GM19463 (cell line): ENCODE results near the gene PTPRA.
"Not testable (repeated sequence)": the region's sequence is repeated elsewhere in the genome, so short reads cannot be mapped to it uniquely, and the experiment has no call there.

Experiments
- ATAC-seq: cut with Tn5 transposase; IDR thresholded peaks from one replicate; pipeline ENCODE4 v1.9.1; 2021; ENCODE audit warnings: mild to moderate bottlenecking, moderate library complexity; ENCODE audit not compliant: unreplicated experiment

Gene PTPRA

GRCh38 chr20:2888224-2888955 lies 15.1 kb downstream of the PTPRA start:
- ATAC-seq = no peak

GRCh38 chr20:2889209-2889608 lies 15.9 kb downstream of the PTPRA start:
- no peak for ATAC-seq

- no peak for ATAC-seq
Observed at GRCh38 chr20:2889797-2890196, 16.5 kb downstream of the PTPRA start.

GRCh38 chr20:2890742-2891141 lies 17.5 kb downstream of the PTPRA start:
- ATAC-seq = no peak

- ATAC-seq = no peak
Observed at GRCh38 chr20:2891343-2891742, 18.1 kb downstream of the PTPRA start.

- no peak for ATAC-seq
Observed at GRCh38 chr20:2892376-2892775, 19.1 kb downstream of the PTPRA start.

- ATAC-seq = no peak
Observed at GRCh38 chr20:2894221-2894620, 20.9 kb downstream of the PTPRA start.

GRCh38 chr20:2895154-2895553 lies 21.9 kb downstream of the PTPRA start:
- ATAC-seq = not testable (repeated sequence)

- ATAC-seq = no peak
Observed at GRCh38 chr20:2899243-2899642, 26.0 kb downstream of the PTPRA start.

- no peak for ATAC-seq
Observed at GRCh38 chr20:2900845-2901592, 27.7 kb downstream of the PTPRA start.

- ATAC-seq = no peak
Observed at GRCh38 chr20:2902291-2902690, 29.0 kb downstream of the PTPRA start.

- no peak for ATAC-seq
Observed at GRCh38 chr20:2902818-2903217, 29.5 kb downstream of the PTPRA start.

GRCh38 chr20:2903686-2904085 lies 30.4 kb downstream of the PTPRA start:
- no peak for ATAC-seq

- no peak for ATAC-seq
Observed at GRCh38 chr20:2907519-2907918, 34.2 kb downstream of the PTPRA start.

- ATAC-seq = no peak
Observed at GRCh38 chr20:2909953-2910352, 36.7 kb downstream of the PTPRA start.

GRCh38 chr20:2911200-2911599 lies 37.9 kb downstream of the PTPRA start:
- no peak for ATAC-seq

GRCh38 chr20:2914160-2914559 lies 40.9 kb downstream of the PTPRA start:
- ATAC-seq = no peak

GRCh38 chr20:2917266-2917665 lies 44.0 kb downstream of the PTPRA start:
- no peak for ATAC-seq

- no peak for ATAC-seq
Observed at GRCh38 chr20:2918096-2919049, 45.1 kb downstream of the PTPRA start.

GRCh38 chr20:2919518-2920245 lies 46.4 kb downstream of the PTPRA start:
- no peak for ATAC-seq

- ATAC-seq = no peak
Observed at GRCh38 chr20:2920473-2920872, 47.2 kb downstream of the PTPRA start.
